HT1080 (cell line): ENCODE results near the gene OTULIN. TPM values are rescaled to one million over a fixed set of nuclear protein-coding genes. Genes with fewer than 3 reads are reported as not detected.

ENCODE experiments used
- DNase-seq: peaks from one replicate; pipeline ENCODE4 v3.0.0-alpha.2; 2015; ENCODE audit warnings: low read depth
- total RNA-seq: library from RNA; depleted of rRNA; stranded (reverse); fragments of >200 nt; shearing (Covaris generic); gene quantifications from 2 replicates; pipeline ENCODE4 v1.2.3, GENCODE V29; 2014

The OTULIN gene
- total RNA-seq, 1 experiment from 2014 or later, result 33.2 TPM

GRCh38 chr5:14667770-14668169 lies 3.3 kb downstream of the OTULIN start:
- no peak for DNase-seq

DNA sequence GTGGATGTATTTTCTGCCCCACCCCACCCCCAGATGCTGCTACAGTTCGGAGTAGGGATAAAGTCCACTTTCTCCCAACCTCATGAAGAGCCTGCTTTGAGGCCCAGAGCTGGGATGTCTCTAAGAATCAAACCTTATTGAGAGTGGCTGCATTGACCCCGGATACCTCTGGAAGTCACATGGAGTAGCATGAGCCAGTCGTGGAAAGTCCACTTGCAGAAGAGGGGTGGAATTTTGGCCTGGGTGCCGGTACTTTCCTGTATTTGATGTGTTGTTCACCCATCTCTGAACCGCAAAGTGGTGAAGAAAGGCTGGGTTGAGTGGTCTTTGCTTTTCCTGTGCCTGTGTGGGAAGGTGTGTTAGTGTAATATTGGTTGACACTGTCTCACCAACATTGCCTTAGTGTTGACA lies 3.7 kb downstream of the OTULIN start:
- no peak for DNase-seq

DNA sequence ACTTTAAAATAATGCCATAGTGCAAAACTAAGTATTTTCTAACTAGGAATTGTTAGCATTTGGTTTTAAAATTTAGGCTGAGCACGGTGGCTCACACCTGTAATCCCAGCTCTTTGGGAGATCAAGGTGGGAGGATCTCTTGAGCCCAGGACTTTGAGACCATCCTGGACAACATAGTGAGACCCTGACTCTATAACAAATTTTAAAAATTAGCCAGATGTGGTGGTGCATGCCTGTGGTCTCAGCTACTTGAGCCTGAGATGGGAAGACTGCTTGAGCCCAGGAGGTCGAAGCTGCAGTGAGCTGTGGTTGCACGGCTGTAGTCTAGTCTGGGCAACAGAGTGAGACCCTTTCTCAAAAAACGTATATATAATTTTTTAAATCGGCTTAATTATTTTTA lies 4.9 kb downstream of the OTULIN start:
- DNase-seq, result no peak

- DNase-seq, result peak; percentile 44
Observed at GRCh38 chr5:14669975-14670374, 5.5 kb downstream of the OTULIN start.

DNA sequence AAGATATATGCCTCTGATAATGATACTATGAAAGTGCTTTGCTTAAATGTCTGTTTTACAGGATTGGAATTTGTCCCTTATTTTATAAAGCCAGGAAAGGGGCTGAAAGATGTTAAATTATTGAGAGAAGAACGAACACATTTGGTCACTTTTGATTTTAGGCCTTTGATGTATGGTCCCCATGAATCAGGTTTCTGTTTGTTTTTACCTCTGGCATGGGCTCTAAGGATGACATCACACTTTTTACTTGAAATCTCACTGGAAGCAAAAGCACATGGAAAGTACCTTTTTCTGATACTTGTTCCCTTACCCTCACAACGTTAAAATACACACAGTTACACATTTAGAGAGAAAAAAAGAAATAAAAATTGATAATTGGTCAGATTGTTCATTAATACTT lies 6.9 kb downstream of the OTULIN start:
- no peak for DNase-seq

DNA sequence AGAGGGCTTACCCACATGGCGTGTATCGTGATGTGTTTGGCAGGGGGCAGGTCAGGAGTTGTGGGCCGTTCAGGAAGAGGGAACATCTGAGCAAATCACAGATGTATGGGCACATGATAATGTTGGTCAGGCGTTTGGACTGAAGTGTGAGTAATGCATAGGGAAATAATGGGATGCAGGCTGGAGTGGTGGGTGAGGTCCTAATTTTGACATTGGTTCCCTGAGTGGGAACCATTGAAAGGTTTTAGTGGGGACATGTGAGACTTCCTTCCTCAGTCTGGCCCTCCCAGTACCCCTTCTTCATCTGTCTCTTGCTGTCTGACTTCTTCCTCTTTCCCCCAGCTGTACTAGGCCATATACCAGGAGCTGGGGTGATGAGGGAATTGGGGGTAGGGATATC lies 7.6 kb downstream of the OTULIN start:
- DNase-seq, result no peak

- peak; percentile 49 for DNase-seq
Observed at GRCh38 chr5:14672484-14673394, 8.2 kb downstream of the OTULIN start.

- no peak for DNase-seq
Observed at GRCh38 chr5:14673443-14673842, 8.9 kb downstream of the OTULIN start.

- DNase-seq, result no peak
Observed at GRCh38 chr5:14674983-14675854, 10.7 kb downstream of the OTULIN start.

- DNase-seq, result no peak
Observed at GRCh38 chr5:14675865-14676300, 11.4 kb downstream of the OTULIN start.

DNA sequence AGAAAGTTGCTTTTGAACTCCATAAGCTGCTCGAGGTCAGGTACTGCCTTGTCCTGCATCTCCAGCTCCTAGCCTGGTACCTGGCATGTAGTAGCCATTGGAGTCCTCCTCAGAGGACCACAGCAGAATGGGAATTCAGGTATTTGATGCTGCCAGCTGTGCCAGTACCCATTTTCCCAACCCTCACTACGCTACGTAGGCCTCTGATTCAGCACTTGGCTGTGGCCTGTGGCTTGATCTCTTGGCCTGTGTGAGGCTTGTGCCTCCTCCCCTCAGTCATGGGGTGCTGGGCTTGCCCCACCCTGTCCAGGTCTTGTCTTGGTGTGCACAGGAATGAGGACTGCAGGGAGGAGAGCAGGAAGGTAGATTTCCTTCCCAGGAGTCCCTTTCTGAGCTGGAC lies 11.8 kb downstream of the OTULIN start:
- peak; percentile 79 for DNase-seq

- no peak for DNase-seq
Observed at GRCh38 chr5:14678773-14679334, 14.3 kb downstream of the OTULIN start.

- no peak for DNase-seq
Observed at GRCh38 chr5:14679595-14679994, 15.1 kb downstream of the OTULIN start.

DNA sequence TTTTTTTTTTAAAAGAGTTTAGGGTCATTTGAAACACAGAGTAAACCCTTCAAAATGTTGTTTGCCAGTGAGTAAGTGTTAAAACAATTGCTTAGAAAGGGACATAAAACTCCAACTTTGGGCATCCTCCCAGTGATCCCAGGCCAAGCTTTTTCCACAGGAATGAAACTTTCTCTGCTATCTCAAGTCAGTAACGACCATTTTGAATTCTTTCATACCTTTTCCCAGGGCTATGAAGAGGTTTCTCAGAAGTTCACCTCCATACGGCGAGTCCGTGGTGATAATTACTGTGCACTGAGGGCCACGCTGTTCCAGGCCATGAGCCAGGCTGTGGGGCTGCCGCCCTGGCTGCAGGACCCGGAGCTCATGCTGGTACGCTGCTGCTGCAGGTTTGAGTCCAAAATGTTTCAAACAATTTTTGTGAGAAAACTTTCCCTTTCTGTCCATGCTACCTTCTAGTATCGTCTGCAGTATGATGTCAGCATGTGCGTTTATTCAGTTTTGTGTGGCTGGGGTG lies 16.8 kb downstream of the OTULIN start:
- DNase-seq, result no peak

DNA sequence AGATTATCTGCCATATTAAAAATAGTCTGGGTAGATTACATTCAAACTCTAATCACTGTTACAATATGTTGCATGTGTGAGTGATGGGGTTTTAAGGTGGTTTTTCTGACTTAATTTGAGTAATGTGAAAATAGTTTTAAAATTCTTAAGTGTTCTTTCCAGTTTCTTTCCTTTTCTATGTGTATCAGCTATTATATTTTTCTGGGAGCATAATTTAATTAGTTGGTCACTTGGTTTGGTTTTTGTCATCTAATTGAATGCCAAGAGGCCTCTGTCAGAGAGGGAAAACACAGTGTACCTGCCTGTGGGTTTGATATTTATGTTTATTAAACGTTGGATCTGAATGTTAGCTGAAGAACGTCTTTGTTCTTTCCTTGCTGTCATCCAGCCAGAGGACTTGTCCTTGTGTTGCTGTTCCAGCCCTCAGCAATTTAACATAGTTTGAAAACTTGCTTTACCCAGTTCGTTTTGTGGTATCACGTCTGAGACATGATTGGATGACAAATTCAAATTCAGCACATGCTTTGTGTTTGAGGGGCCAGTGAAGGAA lies 19.5 kb downstream of the OTULIN start:
- no peak for DNase-seq

DNA sequence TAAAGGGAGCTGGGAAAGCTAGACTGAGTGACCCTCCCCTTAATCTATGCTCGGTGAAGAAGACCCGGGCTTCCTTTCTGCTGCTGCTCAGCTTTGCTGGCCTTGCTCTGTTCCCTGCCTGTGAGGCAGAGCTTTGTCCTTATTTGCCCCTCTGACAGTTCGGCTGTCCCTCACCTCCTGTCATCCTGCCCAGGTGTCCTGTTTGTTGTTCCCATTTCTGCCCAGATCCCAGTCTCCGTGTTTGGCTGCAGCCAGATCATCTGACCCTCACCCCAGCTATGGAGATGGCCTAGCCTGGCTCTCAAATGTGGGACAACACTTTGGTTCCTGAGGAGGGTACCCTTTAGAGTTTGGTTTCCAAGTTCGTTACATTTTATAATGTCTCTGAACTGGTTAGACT lies 20.2 kb downstream of the OTULIN start:
- DNase-seq, result no peak

- peak; percentile 72 for DNase-seq
Observed at GRCh38 chr5:14685757-14686156, 21.2 kb downstream of the OTULIN start.

DNA sequence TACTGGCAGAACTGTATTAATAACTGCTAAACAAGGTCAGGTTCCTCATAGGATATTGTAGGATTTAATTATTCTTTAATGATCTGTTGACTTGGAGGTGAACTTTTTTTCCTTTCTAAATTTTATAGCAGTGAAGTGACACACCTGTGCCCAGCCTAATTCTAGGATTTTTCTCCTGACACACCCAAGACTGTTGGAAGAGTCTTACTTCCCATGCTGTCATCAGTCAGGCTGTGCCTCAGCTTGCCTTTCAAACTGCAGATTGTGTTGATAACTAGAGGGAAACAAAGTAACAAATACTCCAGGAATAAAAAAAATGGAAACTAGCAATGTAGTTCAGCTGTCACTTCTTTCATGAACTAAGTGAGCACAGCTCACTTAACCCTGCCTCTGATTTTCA lies 22.0 kb downstream of the OTULIN start:
- no peak for DNase-seq

DNA sequence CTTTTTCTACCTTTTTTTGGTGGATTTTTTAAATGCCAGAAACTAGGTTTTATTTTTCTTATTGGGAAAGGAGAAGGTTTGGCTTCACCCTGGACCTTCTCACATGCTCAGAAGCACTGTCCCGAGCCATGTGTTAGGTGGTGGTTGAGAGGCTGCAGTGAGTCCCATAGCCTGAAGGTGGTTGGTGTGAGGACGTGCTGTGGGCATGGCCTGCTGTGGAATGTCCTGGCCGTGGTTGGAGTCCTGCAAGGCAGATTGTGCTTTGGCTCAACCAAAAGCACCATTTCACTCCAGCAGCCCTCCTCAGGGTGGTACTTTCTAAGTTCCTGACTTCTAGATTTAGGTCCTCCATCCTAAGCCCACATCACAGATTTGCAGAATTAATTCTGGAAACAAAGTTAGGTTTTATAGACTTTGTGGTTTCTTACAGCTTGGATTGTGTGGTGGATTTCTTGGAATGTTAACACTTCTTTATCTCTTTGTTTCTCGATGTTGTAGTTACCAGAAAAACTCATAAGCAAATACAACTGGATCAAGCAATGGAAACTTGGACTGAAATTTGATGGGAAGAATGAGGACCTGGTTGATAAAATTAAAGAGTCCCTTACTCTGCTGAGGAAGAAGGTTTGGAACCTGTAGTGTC lies 22.6 kb downstream of the OTULIN start:
- no peak for DNase-seq

DNA sequence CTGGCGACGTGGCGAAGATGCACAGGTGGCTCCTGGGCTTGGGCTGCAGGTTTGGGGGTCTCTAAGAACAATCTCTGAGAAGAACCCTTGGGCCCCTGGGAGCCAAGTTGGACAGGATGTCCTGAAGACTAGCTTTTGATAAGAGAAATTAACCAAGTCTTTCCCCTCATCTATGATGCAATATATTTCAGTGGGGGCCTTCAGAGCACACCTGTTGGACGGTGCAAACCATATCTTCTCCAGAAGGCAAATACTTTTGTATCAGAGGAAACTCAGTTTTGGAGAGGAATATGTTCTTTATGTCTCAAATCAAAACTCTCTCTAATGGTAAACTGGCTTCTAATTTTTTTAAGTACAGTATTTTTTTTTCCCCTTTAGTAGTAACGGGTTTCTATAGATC lies 28.6 kb downstream of the OTULIN start:
- DNase-seq, result no peak

DNA sequence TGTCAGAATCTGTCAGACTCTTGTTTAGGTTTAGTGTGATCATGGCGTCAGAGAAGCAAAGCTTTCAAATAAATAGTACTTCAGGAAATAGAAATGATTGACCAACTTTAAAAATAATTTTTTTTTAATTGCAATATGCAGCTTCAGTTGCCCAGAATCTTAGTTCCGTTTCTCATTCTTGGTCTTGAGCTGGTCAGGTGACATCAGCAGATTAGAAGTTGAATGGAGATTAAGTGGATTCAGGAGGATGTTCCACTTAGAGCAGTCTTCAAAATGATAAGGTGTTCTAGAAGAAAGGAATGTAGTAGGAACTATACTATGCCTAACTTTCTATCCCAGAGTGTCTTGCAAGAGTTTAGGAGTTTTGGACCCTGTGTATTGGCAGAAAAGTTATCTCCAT lies 30.6 kb downstream of the OTULIN start:
- DNase-seq, result no peak
